ENCODE measurements around the gene BLTP3B. TPM values are rescaled to one million over a fixed set of nuclear protein-coding genes. Genes with fewer than 3 reads are reported as not detected.

BLTP3B gene
- total and polyA plus RNA-seq, 2 of the 13 experiments (the other 11 are each of a cell fraction or from before 2014, with no cell fraction given) = 15.6 to 24.4 TPM

- TF ChIP-seq GPBP1L1 (CRISPR knock-in tag; IDR thresholded peaks at IDR 0.05) (no peak), ZNF792 (CRISPR knock-in tag; IDR thresholded peaks at IDR 0.05) (no peak; the same call in 1 of the 2 replicates), ZNF775 (CRISPR knock-in tag; IDR thresholded peaks at IDR 0.05; ENCODE audit: borderline replicate concordance) (no peak), ZMYM3 (CRISPR knock-in tag; IDR thresholded peaks at IDR 0.05) (no peak), KDM3A (CRISPR knock-in tag; IDR thresholded peaks at IDR 0.05; ENCODE audit: low read depth) (no peak), ZNF574 (CRISPR knock-in tag; IDR thresholded peaks at IDR 0.05) (peak; percentile 56), ZBTB1 (CRISPR knock-in tag; IDR thresholded peaks at IDR 0.05; ENCODE audit: borderline replicate concordance) (peak; percentile 82; the same call in 1 of the 2 replicates), MTA1 (CRISPR knock-in tag; IDR thresholded peaks at IDR 0.05; ENCODE audit: borderline replicate concordance) (peak; percentile 63; the same call in 1 of the 2 replicates), ZFP36L1 (CRISPR knock-in tag; IDR thresholded peaks at IDR 0.05) (peak; percentile 79), BCL6 (CRISPR knock-in tag; IDR thresholded peaks at IDR 0.05) (peak; percentile 48; the same call in 1 of the 2 replicates), ZNF24 (IDR thresholded peaks at IDR 0.05) (no peak), PTBP1 (IDR thresholded peaks at IDR 0.05; ENCODE audit: low read depth, low read length, poor library complexity, severe bottlenecking) (peak; percentile 61), HNF4A (CRISPR knock-in tag; IDR thresholded peaks at IDR 0.05) (peak; percentile 74), EHMT2 (IDR thresholded peaks at IDR 0.05; ENCODE audit: borderline replicate concordance, low read depth, low read length) (no peak), ZNF124 (CRISPR knock-in tag; IDR thresholded peaks at IDR 0.05) (no peak), CREB1 (IDR thresholded peaks at IDR 0.05) (no peak), CREB1 (CRISPR knock-in tag; IDR thresholded peaks at IDR 0.05) (no peak), YY1 (IDR thresholded peaks at IDR 0.05; ENCODE audit: insufficient read depth, insufficient replicate concordance, low read depth, low read length) (peak; percentile 95), NFYC (CRISPR knock-in tag; IDR thresholded peaks at IDR 0.05) (no peak), HINFP (CRISPR knock-in tag; IDR thresholded peaks at IDR 0.05; ENCODE audit: low read depth) (no peak), HMGA1 (CRISPR knock-in tag; conservative IDR thresholded peaks at IDR 0.05) (no peak), GABPB1 (CRISPR knock-in tag; IDR thresholded peaks at IDR 0.05) (peak; percentile 65; the same call in 1 of the 2 replicates), ZNF615 (CRISPR knock-in tag; IDR thresholded peaks at IDR 0.05; ENCODE audit: borderline replicate concordance) (0 out of 2 replicates have a peak, but pooled peaks have one; percentile 55), KDM5A (IDR thresholded peaks at IDR 0.05; ENCODE audit: borderline replicate concordance, low read length) (peak; percentile 58; the same call in 1 of the 2 replicates), MED13 (CRISPR knock-in tag; IDR thresholded peaks at IDR 0.05) (no peak), RFXANK (CRISPR knock-in tag; IDR thresholded peaks at IDR 0.05) (no peak)
These were observed 450 bp downstream of the BLTP3B start (continued) for GRCh38 chr12:100141998-100142850.

Data from HepG2 (cell line).